Fibroblast of the aortic adventitia (primary cell): ENCODE measurements around the gene NNAT. TPM values are rescaled to one million over a fixed set of nuclear protein-coding genes. Genes with fewer than 3 reads are reported as not detected.

ENCODE experiments used
- DNase-seq: peaks from one replicate; pipeline ENCODE4 v3.0.0-alpha.2; 2010; ENCODE audit warnings: low read depth
- H3K4me3 ChIP-seq: 2 replicates; pipeline ENCODE4 v1.5.1; 2011; ENCODE audit warnings: low read depth, mild to moderate bottlenecking, control low read depth, low read length, moderate library complexity
- total RNA-seq: library from RNA; depleted of rRNA; stranded (reverse); fragments of >200 nt; gene quantifications from 2 replicates; pipeline ENCODE4 v1.2.3, GENCODE V29; 2012; ENCODE audit warnings: low replicate concordance
- TF ChIP-seq, protein P1 (sequence below): IDR thresholded peaks from 2 replicates; pipeline ENCODE4 v1.5.1; 2011; ENCODE audit warnings: mild to moderate bottlenecking, low read length, control low read depth, inconsistent platforms; ENCODE audit not compliant: insufficient read depth

NNAT gene
- total RNA-seq, 1 donor = 0.36 TPM

DNA sequence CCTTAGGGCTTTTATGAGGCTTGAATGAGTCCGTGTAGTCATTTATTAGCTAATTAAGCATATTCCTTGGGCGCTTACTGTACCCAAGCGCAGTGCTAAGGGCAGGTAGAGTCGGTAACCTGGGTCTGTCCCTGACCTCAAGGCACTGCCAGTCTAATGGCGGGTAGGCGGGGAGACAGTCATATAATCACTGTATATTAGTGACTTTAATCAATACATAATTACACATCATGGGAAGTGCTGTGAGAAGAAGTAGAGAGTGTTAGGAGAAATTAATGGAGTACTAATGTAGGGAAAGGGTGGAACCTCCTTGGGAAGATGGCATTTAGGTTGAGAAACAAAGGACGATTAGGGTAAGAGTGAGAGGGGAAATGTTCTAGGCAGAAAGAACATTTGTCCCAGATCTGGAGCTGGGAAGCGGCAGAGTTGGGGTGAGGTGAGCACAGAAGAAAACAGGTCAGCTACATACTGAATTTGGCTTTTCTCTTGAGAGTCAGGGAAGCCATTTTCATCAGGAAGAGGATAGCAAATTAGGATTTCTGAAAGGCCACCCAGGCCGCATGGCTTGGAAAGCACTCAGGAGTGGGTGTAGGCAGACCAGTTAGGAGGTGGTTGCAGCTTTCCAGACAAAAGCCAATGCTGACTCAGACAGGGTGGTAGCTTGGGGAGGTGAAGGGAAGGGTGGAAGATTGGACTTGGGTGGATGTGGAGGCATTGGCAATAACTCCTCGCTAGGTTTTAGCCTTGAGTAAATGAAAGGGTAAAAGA lies 7.6 kb downstream of the NNAT start:
- peak overlapping the region; percentile 94 for H3K4me3 ChIP-seq
- peak; percentile 18 for DNase-seq
- TF ChIP-seq, protein P1, sequence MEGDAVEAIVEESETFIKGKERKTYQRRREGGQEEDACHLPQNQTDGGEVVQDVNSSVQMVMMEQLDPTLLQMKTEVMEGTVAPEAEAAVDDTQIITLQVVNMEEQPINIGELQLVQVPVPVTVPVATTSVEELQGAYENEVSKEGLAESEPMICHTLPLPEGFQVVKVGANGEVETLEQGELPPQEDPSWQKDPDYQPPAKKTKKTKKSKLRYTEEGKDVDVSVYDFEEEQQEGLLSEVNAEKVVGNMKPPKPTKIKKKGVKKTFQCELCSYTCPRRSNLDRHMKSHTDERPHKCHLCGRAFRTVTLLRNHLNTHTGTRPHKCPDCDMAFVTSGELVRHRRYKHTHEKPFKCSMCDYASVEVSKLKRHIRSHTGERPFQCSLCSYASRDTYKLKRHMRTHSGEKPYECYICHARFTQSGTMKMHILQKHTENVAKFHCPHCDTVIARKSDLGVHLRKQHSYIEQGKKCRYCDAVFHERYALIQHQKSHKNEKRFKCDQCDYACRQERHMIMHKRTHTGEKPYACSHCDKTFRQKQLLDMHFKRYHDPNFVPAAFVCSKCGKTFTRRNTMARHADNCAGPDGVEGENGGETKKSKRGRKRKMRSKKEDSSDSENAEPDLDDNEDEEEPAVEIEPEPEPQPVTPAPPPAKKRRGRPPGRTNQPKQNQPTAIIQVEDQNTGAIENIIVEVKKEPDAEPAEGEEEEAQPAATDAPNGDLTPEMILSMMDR = no peak

DNA sequence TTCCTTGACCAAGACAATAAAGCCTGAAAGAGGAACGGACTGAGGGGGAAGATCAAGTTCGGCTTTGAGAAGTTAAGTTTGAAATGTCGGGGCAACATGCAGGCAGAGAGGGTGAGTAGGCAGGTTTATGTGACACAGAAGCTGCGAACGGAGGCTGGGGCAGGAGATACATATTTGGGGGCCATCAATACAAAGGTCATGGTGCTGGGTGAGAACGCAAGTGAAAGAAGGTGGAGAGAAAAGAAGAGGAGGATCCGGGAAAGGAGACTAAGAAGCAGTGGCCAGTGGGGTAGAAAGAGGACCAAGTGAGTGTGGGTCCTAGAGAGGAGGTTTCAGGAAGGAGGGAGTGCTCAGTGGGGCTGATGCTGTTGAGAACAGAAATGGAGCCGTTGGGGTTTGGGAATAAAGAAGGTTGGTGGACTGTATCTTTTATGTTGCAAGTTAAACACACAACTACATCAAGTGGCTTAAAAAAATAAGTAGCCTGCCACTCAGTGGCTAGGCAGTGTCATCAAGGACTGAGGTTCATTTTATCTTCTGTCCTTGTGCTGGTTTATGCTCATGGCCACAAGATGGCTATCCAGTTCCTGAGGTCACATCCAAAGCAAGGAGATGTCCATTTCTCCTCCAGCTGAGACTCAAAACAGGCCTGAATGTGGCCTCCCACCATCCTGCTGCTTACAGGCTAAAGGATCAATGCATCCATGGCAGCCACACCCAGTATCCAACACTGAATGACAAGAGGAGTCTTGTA lies 8.3 kb downstream of the NNAT start:
- TF ChIP-seq, protein P1 = no peak
- DNase-seq = no peak

DNA sequence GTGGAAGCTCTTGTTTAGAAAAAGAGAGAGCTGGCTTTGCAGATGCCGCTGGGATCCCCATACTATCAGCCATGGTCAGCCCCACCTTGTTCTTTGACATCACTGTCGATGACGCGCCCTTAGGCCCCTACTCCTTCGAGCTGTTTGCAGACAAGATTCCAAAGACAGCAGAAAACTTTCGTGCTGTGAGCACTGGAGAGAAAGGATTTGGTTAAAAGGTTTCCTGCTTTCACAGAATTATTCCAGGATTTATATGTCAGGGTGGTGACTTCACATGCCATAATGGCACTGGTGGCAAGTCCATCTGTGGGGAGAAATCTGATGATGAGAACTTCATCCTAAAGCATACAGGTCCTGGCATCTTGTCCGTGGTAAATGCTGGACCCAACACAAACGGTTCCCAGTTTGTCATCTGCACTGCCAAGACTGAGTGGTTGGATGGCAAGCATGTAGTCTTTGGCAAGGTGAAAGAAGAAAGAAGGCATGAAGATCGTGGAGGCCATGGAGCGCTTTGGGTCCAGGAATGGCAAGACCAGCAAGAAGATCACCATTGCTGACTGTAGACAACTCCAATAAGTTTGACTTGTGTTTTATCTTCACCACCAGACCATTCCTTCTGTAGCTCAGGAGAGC lies 9.0 kb downstream of the NNAT start:
- DNase-seq = no peak
- no peak overlapping the region for H3K4me3 ChIP-seq
- TF ChIP-seq, protein P1 = no peak

More for the DNA sequence above, 8.3 kb downstream of the NNAT start:
- no peak overlapping the region for H3K4me3 ChIP-seq

DNA sequence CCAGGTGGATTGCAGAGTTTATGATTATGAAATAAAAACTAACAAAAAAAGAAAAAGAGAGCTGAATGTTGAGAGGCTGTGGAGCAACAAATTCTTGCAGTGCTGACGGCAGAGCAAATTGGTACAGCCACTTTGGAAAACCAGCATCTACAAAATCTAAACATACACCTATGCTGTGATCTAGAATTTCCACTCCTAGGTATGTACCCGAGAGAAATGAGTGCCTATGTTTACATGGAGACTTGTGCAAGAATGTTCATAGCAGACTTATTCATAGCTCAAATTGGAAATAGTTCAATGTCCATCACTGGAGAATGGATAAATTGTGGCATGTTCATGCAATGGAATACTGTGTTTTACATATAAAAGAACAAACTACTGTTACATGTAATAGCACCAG lies 9.6 kb downstream of the NNAT start:
- no peak overlapping the region for H3K4me3 ChIP-seq
- no peak for DNase-seq
- TF ChIP-seq, protein P1 = no peak

DNA sequence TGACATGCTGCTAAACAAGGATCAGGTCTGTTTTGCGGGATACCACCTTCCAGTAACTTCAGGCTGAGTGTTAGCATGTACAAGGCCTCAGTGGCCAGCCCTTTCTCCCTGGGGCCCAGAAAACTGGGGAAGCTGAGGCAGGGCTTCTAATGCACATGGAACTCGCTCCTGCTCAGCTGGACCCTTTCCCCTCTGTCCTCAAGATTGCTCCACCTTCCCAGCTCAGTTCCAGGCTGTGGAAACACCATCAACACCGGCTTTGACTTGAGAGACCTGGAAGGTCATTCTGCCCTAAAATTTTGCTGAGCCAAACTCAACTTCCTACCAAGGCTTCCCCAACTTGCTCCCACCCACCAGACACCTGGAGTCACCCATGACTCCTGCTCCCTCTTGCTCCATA lies 10.8 kb downstream of the NNAT start:
- TF ChIP-seq, protein P1 = no peak
- DNase-seq = no peak
- no peak overlapping the region for H3K4me3 ChIP-seq

DNA sequence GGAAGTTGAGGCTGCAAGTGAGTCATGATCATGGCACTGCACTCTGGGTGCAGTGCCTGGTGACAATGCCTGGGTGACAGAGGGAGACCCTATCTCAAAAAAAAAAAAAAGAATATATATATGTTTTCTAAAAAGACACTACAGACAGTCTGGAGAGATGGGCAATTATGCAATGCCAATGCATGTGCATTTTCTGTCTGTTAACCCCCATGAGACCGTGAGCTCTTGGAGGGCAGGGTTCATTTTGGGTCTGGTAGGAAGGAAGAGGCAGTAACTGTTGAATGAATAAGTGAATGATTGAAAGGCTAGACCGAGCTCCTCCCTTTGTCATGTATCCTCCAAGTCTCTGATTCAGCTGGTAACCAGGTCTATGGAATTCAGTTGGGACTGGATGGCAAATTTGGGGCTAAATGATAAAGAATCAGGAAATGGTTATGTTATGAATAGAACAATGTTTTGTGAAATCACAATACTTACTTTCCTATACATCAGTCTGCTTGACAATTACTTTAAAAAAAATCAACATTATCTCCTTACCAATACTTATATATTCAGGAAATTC lies 12.2 kb downstream of the NNAT start:
- TF ChIP-seq, protein P1 = no peak
- DNase-seq = peak; percentile 12
- H3K4me3 ChIP-seq = no peak overlapping the region
